Hematopoietic multipotent progenitor cell treated with erythropoietin and hydrocortisone succinate and interleukin-3 and kit ligand, for 4 days (in vitro differentiated cells): ENCODE data around the gene PCBP3.
A peak's percentile ranks its signal among the peaks of the same experiment; 100 is the strongest.
"Not testable (repeated sequence)": the region's sequence is repeated elsewhere in the genome, so short reads cannot be mapped to it uniquely, and the experiment has no call there.

Experiments
- DNase-seq: peaks from one replicate; pipeline ENCODE4 v3.0.0-alpha.2; 2015

PCBP3 gene

DNA sequence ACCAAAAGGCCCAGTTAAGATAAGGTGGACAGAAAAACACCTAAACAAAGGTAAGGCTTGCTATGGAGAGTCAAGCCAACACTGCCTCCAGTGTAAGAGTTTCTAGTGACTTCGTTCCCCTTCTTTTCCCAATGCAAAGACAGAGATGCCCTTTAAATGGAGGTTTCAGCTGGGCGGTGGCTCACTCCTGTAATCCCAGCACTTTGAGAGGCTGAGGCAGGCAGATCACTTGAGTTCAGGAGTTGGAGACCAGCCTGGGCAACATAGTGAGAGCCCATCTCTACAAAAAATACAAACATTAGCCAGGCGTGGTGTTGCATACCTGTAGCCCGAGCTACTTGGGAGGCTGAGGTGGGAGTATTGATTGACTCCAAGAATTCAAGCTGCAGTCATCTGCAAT, 314.0 kb downstream of the PCBP3 start:
- DNase-seq, result no peak

DNA sequence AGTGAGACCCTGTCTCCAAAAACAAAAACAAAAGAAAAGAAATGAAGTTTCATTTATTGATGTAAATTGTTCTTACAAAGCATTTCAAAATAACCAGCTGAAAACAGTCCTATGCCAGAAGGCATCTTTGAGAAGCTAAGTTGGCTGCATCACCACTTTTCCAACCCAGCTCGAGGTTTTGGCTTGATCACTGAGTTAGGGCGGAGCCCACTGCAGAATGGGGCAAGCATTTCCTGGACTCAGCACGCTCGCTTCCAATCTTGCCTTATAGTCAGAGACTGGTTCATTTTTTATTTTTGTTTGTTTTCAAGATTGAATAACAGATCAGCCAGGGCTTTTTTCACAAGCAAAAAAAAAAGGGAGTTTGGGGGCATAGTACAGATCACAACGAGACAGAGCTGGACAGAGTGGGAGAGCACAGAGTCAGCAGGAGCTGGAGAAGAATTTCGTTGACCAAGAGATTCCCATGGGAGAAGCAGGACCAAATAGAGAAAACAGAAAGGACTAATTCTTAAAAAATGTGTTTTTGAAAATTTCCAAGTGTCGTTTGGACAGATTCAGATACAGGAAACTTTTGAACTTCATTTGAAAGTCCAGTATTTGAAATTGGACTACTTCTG, 314.6 kb downstream of the PCBP3 start:
- no peak for DNase-seq

DNA sequence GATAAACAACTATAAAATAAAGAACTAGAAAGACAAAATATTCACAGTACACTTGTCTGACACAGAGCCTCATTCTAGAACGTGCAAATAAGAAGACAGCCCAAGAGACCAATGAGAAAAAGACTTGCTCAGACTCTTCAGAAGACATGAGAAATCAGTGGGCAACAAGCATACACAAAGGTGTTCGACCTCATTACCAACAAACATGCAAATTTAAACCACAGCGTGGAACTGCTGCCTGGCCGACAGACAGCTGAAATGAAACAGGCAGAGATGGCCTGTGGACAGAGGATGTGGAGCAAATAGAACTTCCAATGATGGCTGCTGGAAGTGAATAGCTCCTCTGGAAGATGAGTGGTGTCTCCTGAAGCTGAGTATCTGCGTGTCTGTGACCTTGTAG, 315.7 kb downstream of the PCBP3 start:
- no peak for DNase-seq

GRCh38 chr21:45959779-45960390, 316.4 kb downstream of the PCBP3 start:
- no peak for DNase-seq

DNA sequence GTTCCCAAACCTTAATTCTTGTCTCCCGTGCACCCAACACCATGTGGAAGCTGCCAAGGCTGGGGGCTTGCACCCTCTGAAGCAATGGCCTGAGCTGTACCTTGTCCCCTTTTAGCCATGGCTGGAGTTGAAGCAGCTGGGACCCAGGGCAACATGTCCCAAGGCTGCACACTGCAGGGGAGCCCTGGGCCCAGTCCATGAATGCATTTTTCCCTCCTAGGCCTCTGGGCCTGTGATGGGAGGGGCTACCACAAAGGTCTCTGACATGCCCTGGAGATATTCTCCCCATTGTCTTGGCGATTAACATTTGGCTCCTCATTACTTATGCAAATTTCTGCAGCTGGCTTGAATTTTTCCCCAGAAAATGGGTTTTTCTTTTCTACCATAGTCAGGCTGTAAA, 317.9 kb downstream of the PCBP3 start:
- DNase-seq, result not testable (repeated sequence)

DNA sequence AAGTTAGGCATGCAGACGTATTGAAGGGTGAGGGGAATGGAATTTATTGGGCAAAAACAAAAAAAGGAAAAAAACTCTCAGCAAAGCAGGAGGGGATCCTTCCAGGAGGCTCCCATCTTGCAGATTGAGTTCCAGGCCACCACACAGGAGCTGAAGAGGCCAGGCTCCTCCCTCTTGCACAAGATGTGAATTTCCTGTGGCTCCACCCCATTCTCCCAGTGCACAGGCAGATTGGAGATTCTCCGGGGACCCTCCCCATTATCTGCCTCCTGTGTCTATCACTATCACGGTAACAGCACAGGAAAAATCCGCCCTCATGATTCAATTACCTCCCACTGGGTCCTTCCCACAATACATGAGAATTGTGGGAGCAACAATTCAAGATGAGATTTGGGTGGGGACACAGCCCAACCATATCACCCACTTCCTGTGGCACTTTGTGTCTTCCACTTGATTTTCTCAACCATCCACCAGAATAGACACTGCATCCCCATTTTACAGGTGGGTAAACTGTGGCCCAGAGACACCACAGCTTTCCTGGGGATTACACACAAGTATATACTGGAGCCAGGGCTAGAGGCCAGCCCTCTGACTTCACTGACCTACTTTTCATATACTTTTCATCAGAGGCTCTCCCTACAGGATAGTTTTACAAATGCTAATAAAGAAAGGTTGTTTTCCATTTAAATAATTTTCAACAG, 319.2 kb downstream of the PCBP3 start:
- no peak for DNase-seq

GRCh38 chr21:45963232-45963570, 319.7 kb downstream of the PCBP3 start:
- DNase-seq, result no peak

GRCh38 chr21:45964649-45965048, 321.1 kb downstream of the PCBP3 start:
- DNase-seq, result no peak

GRCh38 chr21:45965084-45965809, 321.7 kb downstream of the PCBP3 start:
- no peak for DNase-seq

DNA sequence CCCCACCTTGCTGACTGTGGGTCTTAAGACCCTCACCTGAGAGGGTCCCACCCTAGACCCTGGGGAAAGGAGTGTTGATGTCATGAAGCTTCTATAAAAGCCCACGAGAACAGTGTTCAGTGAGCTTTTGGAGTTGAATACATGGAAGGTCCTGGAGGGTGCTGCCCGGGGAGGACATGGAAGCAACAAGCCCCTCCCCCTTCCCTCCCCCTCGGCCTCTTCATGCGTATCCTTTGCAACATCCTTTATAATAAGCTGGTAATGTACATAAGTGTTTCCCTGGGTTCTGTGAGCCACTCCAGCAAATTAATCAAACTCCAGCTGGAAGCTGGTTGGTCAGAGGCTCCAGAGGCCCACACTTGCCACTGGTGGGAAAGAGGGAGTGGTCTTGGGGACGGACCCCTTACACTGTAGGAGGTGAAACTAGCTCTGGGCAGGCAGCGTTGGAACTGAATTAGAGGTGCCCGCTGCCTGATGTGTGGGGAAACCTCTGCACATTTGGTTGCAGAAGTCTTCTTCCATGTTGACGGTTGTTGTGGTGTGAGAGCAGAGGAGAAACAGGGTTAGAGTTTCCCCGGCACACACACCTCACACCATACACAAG, 323.4 kb downstream of the PCBP3 start:
- no peak for DNase-seq

DNA sequence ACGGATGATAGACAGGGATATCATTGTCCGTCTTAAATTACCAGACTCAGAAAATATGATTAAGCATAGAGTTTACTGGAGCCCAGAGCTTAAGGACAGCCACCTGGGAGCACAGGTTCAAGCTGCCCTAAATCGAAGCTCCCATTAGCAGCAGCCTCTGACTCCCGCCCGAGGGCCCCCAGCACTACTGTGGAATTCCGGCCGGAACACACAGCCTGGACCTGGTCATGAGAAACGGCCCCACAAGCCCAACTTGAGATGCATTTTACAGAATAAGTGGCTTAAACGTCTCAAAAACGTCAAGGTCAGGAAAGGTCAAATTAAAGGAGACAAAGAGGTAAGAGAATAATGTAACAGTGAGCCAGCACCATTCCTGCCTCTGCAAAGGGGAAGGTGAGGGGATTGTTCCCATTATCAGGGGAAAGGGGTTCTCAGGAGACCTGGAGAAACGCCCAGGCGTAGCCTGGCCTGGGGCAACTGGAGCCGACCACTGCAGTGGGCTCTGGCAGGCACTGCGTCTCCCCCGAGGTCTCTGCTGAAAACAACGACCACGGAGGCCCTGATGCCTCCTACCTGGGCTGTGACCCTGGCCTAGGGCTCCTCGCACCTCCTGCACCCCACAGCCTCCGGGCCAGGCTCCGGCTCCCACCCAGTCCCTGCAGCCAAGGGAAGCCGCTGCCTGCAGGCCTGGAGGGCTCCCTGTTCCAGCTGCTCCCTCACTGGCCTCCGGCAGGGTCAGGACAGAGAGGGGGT, 326.6 kb downstream of the PCBP3 start:
- no peak for DNase-seq

- DNase-seq, result peak; percentile 65
These were observed 327.4 kb downstream of the PCBP3 start for GRCh38 chr21:45970674-45971615.

GRCh38 chr21:45971616-45972352, 328.3 kb downstream of the PCBP3 start:
- no peak for DNase-seq

- DNase-seq, result no peak
These were observed 328.8 kb downstream of the PCBP3 start for GRCh38 chr21:45972353-45972715.

DNA sequence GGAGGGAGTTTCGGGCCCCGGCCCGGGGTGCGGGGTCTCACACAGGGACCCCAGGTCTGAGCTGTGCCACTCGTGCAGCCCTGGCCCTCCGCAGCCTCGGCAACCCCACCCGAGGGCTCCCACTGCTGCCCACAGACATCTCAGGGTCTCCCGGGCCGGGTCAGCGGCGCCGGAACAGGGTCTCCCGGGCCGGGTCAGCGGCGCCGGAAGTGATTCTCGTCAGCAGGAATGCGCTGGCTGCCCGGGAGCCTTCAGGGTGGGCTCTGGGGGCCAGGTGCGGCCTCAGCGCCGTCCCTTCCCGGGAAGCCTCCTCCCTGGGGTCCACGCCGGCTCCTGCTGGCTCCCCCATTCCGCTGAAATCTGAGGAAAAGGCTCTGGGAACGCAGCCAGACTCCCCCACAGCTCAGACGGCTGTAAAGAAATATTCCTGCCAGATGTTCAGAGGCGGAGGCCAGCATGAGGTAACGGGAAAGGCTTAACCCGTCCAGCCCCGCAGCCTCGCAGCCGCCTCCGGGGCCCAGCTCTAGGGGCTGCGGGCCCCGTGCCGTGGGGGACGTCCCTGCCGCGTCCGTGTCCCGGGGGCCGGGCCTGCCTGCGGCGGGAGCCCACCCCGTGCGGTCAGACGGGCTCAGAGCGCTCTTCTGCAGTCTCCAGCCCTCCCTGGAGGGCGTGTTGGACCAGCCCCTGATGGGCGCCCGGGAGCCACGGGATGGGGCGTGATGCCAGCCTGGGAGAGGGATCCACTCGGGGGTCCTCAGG, 329.4 kb downstream of the PCBP3 start:
- no peak for DNase-seq

DNA sequence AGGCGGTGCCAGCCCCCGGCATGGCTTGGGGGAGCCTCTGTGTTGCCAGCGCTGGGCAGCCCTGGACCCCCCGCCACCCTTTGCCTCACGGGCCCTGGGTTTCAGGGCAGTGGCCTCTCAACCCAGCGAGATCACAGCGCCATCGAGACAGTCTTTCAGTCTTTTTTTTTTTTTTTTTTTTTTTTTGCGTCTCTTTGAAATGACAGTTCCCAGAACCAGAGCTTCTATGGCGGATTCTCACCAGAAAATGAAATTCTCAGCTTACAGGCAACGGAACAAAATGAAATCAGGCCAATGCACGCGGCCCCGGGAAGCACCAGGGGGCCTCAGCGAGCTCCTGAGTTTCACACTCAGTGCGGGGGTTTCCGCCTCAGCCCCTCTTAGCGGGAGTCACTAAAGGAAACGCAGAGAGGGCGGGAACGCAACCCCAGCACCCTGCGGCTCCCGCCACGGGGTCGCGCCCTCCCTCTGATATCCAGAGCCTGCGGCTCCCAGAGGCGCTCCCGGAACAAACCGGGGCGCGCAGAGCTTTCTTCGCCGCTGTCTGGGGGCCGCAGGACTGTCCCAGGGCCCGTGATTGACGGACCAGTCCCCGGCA, 330.0 kb downstream of the PCBP3 start:
- DNase-seq, result peak; percentile 78

DNA sequence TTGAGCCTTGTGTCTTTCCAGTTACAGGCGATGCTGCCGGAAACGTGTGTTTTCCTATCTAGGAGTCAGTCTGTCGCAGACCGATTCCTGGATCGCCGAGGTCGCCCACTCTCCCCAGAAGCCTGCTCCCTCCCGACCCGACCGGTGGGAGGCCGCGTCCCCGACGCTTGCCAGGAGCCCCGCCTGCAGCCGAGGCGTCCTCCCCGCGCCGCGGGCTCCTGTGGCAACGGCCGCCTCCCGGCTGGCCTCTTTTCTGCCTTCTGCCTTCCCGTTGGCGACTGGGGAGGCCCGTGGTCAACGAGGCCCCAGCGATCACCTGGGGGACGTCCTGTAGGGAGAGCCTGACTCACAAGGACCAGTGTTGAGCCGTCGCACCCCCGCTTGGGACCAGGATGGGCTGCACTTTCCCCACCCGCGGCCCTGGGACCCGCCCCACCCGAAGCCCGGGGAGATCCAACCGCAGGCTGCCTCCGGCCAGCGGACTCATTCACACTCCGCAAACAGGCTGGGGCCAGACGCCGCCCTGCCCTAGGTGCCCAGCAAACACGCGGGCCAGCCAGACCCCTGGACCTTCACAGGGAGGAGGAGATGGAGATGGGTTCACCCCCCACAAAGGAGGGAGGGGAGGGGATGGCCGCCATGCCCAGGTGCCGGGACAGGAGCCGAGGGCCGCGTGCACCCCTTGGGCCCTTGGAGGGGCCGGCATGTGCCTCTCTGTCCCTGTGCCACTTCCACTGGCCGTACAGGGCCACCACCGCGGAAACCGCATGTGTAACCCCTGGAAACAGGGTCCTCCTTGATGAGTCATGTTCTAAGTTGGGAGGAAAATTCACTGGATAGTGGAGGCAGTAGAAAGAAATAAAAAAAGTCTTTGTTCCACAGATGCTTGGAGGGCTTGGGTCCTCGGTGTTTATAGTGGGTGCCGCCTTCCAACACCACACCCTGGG, 330.8 kb downstream of the PCBP3 start:
- peak; percentile 47 for DNase-seq

GRCh38 chr21:45975020-45975666, 331.6 kb downstream of the PCBP3 start:
- no peak for DNase-seq
